Measurements from ENCODE around the gene CCDC81.
A peak's percentile ranks its signal among the peaks of the same experiment; 100 is the strongest.
"Not testable (repeated sequence)": the region's sequence is repeated elsewhere in the genome, so short reads cannot be mapped to it uniquely, and the experiment has no call there.

CCDC81 gene

DNA sequence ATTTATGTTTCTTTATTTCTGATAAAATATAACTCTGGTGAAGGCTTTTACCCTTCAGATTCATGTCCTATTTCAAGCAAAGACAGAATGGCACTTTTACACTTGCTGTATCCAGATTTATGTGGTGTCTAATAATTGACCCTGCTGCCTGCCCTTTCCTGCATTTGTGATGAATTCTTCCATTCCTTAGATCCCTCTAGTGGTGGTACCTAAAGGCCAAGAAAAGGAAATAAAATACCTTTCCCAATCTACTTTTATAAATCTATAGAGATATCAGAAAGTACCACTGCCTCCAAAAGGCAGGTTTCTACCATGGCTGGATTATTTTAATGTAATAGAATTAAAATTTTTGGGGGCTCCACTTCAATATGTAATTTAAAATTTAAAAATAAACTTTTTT is 34.2 kb downstream of the CCDC81 start:
- no peak overlapping the region for H3K4me3 ChIP-seq (ENCODE audit: low read length)
- H3K4me1 ChIP-seq (ENCODE audit: low read length) = no peaks in the 10 kb centered on the region
- no peak for TF ChIP-seq CTCF (IDR thresholded peaks at IDR 0.05; ENCODE audit: low read depth, low read length)
- no peak for TF ChIP-seq EZH2phosphoT487 (IDR thresholded peaks at IDR 0.05; ENCODE audit: low read depth)
- H3K4me2 ChIP-seq (ENCODE audit: low read length) = no peak overlapping the region
- H3K36me3 ChIP-seq (replicated peaks; ENCODE audit: low read depth, low read length) = no peaks in the 10 kb centered on the region
- no peaks in the 10 kb centered on the region for H3K9me3 ChIP-seq (ENCODE audit: insufficient read depth, low read length)
- no peaks in the 10 kb centered on the region for H3K79me2 ChIP-seq (ENCODE audit: low read length)
- no peaks in the 10 kb centered on the region for H3K27me3 ChIP-seq (ENCODE audit: low read depth, low read length)
- no peak overlapping the region for H3K27ac ChIP-seq (ENCODE audit: low read length)
- no peaks in the 10 kb centered on the region for H4K20me1 ChIP-seq (ENCODE audit: insufficient read depth, low read length)
- H3K9ac ChIP-seq (ENCODE audit: low read length) = no peak overlapping the region
- H2AFZ ChIP-seq (ENCODE audit: low read depth, low read length) = no peak overlapping the region

GRCh38 chr11:86414032-86414431 is 39.3 kb downstream of the CCDC81 start:
- Histone ChIP-seq H3K4me1 (ENCODE audit: low read length) (peaks cover 17% of the 10 kb centered on the region), H3K79me2 (ENCODE audit: low read length) (no peaks in the 10 kb centered on the region), H3K9ac (ENCODE audit: low read length) (no peak overlapping the region), H3K36me3 (replicated peaks; ENCODE audit: low read depth, low read length) (no peaks in the 10 kb centered on the region), H3K4me2 (ENCODE audit: low read length) (no peak overlapping the region), H3K9me3 (ENCODE audit: insufficient read depth, low read length) (no peaks in the 10 kb centered on the region), H3K4me3 (ENCODE audit: low read length) (no peak overlapping the region), H3K27ac (ENCODE audit: low read length) (no peak overlapping the region), H4K20me1 (ENCODE audit: insufficient read depth, low read length) (no peaks in the 10 kb centered on the region), H3K27me3 (ENCODE audit: low read depth, low read length) (no peaks in the 10 kb centered on the region), H2AFZ (ENCODE audit: low read depth, low read length) (no peak overlapping the region)
- TF ChIP-seq EZH2phosphoT487 (IDR thresholded peaks at IDR 0.05; ENCODE audit: low read depth) (no peak), CTCF (IDR thresholded peaks at IDR 0.05; ENCODE audit: low read depth, low read length) (no peak)

- Histone ChIP-seq H3K36me3 (replicated peaks; ENCODE audit: low read depth, low read length) (no peaks in the 10 kb centered on the region), H3K4me1 (ENCODE audit: low read length) (peaks cover 17% of the 10 kb centered on the region), H4K20me1 (ENCODE audit: insufficient read depth, low read length) (no peaks in the 10 kb centered on the region), H3K9ac (ENCODE audit: low read length) (no peak overlapping the region), H3K9me3 (ENCODE audit: insufficient read depth, low read length) (no peaks in the 10 kb centered on the region), H2AFZ (ENCODE audit: low read depth, low read length) (no peak overlapping the region), H3K4me2 (ENCODE audit: low read length) (no peak overlapping the region), H3K4me3 (ENCODE audit: low read length) (no peak overlapping the region), H3K27ac (ENCODE audit: low read length) (no peak overlapping the region), H3K79me2 (ENCODE audit: low read length) (no peaks in the 10 kb centered on the region), H3K27me3 (ENCODE audit: low read depth, low read length) (no peaks in the 10 kb centered on the region)
- TF ChIP-seq CTCF (IDR thresholded peaks at IDR 0.05; ENCODE audit: low read depth, low read length) = no peak
- TF ChIP-seq EZH2phosphoT487 (IDR thresholded peaks at IDR 0.05; ENCODE audit: low read depth) = no peak
Measured at GRCh38 chr11:86415026-86415425, 40.3 kb downstream of the CCDC81 start.

GRCh38 chr11:86416494-86416893 is 41.8 kb downstream of the CCDC81 start:
- no peak overlapping the region for H2AFZ ChIP-seq (ENCODE audit: low read depth, low read length)
- H3K27me3 ChIP-seq (ENCODE audit: low read depth, low read length) = no peaks in the 10 kb centered on the region
- H4K20me1 ChIP-seq (ENCODE audit: insufficient read depth, low read length) = no peaks in the 10 kb centered on the region
- H3K36me3 ChIP-seq (replicated peaks; ENCODE audit: low read depth, low read length) = no peaks in the 10 kb centered on the region
- H3K4me2 ChIP-seq (ENCODE audit: low read length) = peak overlapping the region; percentile 34
- H3K9ac ChIP-seq (ENCODE audit: low read length) = no peak overlapping the region
- no peaks in the 10 kb centered on the region for H3K79me2 ChIP-seq (ENCODE audit: low read length)
- TF ChIP-seq EZH2phosphoT487 (IDR thresholded peaks at IDR 0.05; ENCODE audit: low read depth) (no peak), CTCF (IDR thresholded peaks at IDR 0.05; ENCODE audit: low read depth, low read length) (no peak)
- no peaks in the 10 kb centered on the region for H3K9me3 ChIP-seq (ENCODE audit: insufficient read depth, low read length)
- peaks cover 17% of the 10 kb centered on the region for H3K4me1 ChIP-seq (ENCODE audit: low read length)
- H3K4me3 ChIP-seq (ENCODE audit: low read length) = no peak overlapping the region
- no peak overlapping the region for H3K27ac ChIP-seq (ENCODE audit: low read length)

- not testable (repeated sequence) for H3K9ac ChIP-seq (ENCODE audit: low read length); H2AFZ ChIP-seq (ENCODE audit: low read depth, low read length); H3K27me3 ChIP-seq (ENCODE audit: low read depth, low read length); H3K36me3 ChIP-seq (replicated peaks; ENCODE audit: low read depth, low read length); H3K9me3 ChIP-seq (ENCODE audit: insufficient read depth, low read length); H3K79me2 ChIP-seq (ENCODE audit: low read length); H3K4me3 ChIP-seq (ENCODE audit: low read length); H3K27ac ChIP-seq (ENCODE audit: low read length); H4K20me1 ChIP-seq (ENCODE audit: insufficient read depth, low read length)
- Histone ChIP-seq H3K4me1 (ENCODE audit: low read length) (peaks cover 17% of the 10 kb centered on the region), H3K4me2 (ENCODE audit: low read length) (peak overlapping the region; percentile 34)
Measured at GRCh38 chr11:86416951-86417350, 42.3 kb downstream of the CCDC81 start.

All from OCI-LY3 (cell line).